GM21390 (cell line): ENCODE data around the gene CRAT.

Source experiments
- ATAC-seq: cut with Tn5 transposase; IDR thresholded peaks from one replicate; pipeline ENCODE4 v1.9.1; 2021; ENCODE audit not compliant: unreplicated experiment

CRAT gene

GRCh38 chr9:129068110-129068509 is 42.5 kb downstream of the CRAT start:
- ATAC-seq = no peak

- ATAC-seq = no peak
These were observed 46.1 kb downstream of the CRAT start for GRCh38 chr9:129064499-129064908.

GRCh38 chr9:129063061-129063460 is 47.5 kb downstream of the CRAT start:
- no peak for ATAC-seq

GRCh38 chr9:129060991-129061390 is 49.6 kb downstream of the CRAT start:
- no peak for ATAC-seq

GRCh38 chr9:129059796-129060785 is 50.5 kb downstream of the CRAT start:
- ATAC-seq = no peak

GRCh38 chr9:129058965-129059795 is 51.4 kb downstream of the CRAT start:
- ATAC-seq = no peak

- no peak for ATAC-seq
These were observed 56.3 kb downstream of the CRAT start for GRCh38 chr9:129054163-129054851.

GRCh38 chr9:129053020-129053419 is 57.6 kb downstream of the CRAT start:
- no peak for ATAC-seq

- no peak for ATAC-seq
These were observed 58.0 kb downstream of the CRAT start for GRCh38 chr9:129052592-129052991.
